GM18951 (cell line): ENCODE data around the gene RIMBP2.

Source experiments
- POLR2A ChIP-seq: IDR thresholded peaks from 4 replicates; pipeline ENCODE4 v1.6.1; 2011; ENCODE audit warnings: mild to moderate bottlenecking; ENCODE audit not compliant: insufficient read length, insufficient read depth; ENCODE audit errors: extremely low read depth
- in situ Hi-C: fragments of 300-500 bp; cut with MboI; formaldehyde crosslinking; loops from one replicate; pipeline ENCODE4 v1.12.0; 2022; ENCODE audit warnings: low sequenced_read_pairs, mixed read lengths, inconsistent platforms; ENCODE audit not compliant: unreplicated experiment

RIMBP2 gene

DNA sequence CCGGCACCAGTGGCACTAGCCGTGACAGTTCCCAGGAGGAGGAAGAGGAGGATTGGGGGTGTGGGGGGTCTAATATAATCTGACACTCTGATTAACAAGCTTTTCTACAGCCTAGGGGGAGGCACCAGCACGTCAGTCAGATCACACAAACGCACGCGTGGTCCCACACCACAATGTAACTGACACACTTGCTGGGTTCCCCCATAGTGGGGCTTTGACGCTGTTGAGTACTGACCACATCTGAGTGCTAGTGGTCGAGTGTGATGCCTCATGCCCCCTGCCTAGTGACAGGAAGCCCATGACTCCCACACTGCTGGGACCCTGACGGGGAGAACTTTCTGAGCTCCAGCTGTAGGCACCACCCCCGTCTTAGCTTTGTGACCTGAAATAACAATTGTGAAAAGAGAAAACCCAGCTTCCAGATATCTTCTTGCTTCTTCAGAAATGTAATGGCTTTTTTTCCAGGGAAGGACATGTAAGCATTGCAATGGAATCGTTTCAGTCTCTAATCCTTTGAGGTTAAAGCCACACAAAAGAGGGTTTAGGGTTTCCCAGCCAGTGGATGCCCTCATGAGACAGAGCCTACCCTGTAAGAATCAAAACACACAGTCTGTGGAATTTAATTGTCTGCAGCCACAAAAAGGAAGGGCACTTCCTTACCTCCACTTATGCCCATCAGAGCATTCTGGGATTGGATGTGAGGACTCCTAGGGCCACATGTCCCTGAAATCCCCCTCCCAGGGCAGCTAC lies 194.5 kb downstream of the RIMBP2 start:
- TF ChIP-seq POLR2A = no peak
- in situ Hi-C loops = no loop called here

DNA sequence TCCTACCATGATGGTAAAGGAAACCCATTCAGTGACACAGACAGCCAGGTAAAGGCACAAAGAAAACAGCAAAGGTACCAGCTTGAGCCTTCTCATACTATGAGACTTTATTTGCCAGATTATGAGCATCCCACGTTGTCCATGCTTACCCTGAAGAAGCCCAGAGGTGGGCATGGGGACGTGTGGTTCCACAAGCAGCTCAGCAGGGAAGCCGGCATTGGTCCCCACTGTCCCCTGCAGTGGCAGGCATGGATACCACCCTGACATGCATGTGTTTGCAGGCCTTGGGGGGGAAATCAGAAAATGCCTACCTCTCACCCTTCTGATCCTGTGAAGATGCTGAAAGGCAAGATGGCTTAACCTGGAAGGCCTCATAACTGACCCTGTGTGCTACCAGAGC lies 195.3 kb downstream of the RIMBP2 start:
- in situ Hi-C loops = no loop called here
- no peak for TF ChIP-seq POLR2A

DNA sequence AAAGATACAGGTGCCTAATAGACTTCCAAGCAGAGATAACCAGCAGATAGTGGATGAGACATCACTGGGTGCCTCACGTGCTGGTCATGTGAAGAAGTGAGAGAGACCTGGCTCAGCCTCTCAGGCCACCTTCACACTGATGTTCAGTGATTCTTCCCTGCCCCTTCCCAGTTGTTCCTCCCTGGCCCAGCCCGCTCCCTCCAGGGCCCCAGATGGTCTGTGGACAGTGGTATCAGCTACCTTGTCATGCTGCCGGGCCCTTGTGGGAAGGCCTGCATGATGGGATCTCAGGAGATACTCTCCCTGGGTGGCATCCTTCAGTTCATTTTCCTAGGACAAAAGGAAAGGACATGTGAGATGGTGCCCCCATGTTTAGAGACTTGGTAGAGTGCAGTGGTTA lies 198.5 kb downstream of the RIMBP2 start:
- TF ChIP-seq POLR2A = no peak
- in situ Hi-C loops = no loop called here

DNA sequence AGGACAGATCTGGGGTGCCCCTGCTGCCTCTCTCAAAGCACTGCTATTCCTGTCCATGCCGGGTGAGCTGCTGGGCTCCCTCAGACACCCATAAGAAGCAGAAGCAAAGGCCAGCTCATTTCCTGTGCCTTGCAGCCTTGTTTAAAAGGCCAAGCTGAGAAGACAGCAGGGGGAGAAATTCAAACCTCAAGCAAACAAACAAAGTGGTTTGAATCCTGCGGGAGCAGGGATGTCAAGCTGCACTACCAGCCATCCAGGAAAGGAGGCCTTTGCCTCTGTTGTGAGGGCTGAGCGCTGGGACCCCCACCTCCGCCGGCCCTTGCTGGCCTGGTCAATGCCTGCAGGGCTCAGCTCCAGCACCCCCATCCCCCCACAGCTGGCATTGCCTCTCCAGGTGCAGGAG lies 201.9 kb downstream of the RIMBP2 start:
- no peak for TF ChIP-seq POLR2A
- in situ Hi-C loops = no loop called here

DNA sequence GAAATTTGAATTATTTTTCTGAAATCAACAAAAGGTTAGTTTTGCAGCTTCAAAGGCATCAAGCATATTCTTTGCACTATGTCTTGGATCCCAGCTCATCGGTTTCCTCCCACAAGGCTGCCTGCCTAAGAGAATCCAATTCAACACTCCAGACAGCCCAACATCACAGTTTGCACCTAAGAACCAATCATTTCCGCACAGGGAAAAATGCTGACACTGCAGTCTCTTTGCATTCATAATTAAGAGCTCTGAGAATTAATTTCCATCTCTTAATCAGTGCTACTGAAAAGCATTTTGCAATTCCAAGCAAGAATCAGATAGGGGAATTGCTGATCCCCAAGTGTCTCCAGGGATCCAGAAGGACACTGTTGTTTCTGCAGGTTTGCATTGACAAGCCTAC lies 202.5 kb downstream of the RIMBP2 start:
- in situ Hi-C loops = no loop called here
- TF ChIP-seq POLR2A = no peak

DNA sequence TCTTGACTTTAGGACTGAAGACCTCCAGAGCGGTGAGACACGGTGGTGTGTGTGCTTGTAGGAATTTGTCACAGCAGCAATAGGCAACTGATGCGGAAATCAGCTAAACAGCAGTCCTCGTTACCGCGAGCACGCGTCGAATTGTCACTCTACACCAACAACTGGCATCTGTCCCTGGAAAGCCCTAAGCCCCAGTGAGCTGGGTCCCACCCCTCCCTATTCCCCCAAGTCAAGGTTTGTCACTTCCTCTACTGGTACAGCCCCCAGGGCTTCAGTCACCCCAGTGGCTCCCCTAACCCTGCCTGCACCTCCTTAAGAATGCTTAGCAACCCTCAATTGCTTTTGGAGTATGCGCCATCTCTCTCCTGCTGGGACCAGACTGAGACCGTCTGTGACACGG lies 204.8 kb downstream of the RIMBP2 start:
- TF ChIP-seq POLR2A = no peak
- in situ Hi-C loops = no loop called here

DNA sequence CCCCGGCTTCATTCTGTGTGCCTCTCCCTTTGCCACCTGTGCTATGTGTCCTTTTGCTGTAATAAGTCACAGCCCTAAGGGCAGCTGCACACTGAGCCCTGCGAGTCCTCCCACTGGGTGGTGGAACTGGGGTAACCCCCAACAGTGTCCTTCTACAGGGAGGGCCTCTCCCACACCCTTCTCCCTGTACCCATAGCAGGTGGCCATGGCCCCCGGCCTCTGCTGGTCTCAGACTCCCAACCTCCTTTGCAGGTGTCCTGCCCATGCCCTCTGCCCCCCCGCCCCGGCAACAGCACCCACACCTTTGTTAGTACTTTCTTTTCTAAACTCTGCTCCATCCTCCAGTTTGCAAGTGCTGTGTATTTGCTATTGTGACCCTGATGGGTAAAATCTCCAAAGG lies 206.6 kb downstream of the RIMBP2 start:
- TF ChIP-seq POLR2A = no peak
- in situ Hi-C loops = no loop called here

DNA sequence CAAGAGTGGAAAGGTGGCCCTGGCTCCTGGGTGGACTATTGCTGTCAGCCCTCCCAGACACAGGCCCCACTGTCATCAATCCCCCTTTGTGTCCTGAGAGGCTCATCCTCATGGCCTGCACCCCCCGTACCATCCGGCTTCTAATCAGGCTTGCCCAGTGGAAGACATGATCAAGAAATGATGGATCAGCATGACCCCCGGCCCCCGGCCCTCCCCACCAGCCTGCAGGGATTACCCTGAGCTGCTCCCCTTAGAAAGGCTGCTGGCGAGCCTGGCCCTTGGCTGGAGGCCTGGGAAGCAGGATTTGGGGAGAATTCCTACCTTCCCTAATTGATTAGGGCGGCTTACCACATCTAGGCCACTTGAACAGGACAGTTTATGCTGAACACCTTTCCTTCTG lies 207.3 kb downstream of the RIMBP2 start:
- in situ Hi-C loops = no loop called here

DNA sequence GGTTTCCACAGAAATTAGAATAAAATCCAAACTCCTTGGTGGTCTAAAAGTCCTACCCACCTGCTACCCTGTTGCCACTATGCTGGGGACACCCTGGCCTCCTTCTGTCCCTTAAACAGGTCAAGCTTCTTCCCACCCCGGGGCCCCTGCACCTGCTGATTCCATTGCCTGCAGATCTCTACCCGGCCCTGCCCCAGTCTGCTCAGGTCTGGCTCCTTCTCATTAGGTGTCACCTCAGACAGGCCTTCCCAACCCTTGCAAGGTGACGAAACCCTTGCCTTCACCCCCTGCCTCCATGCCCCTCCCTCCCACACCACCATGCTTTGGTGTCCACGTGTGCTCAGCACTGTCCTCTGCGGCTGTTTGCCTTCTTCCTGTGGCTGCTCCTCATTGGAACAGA lies 207.8 kb downstream of the RIMBP2 start:
- in situ Hi-C loops = no loop called here
- TF ChIP-seq POLR2A = no peak

More for the DNA sequence above, 207.3 kb downstream of the RIMBP2 start:
- no peak for TF ChIP-seq POLR2A

DNA sequence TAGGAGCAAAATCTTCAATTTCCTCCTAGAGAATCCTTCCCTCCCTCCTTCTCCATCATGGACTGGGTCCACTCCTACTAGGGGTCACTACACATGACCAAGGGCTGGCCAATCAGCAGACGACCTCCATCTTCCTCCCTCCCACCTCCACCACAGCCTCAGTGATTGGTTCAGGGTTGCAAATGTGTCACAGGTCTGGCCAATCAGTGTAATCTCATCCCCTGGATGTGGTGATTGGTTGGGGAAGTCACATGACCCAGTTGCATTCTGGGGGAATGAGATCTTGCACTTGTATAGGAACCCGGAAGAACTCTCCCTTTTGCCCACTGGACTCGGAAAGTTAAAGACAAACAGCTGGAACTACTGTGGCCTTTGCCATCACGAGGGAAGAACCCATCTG lies 209.3 kb downstream of the RIMBP2 start:
- no peak for TF ChIP-seq POLR2A
- in situ Hi-C loops = no loop called here

DNA sequence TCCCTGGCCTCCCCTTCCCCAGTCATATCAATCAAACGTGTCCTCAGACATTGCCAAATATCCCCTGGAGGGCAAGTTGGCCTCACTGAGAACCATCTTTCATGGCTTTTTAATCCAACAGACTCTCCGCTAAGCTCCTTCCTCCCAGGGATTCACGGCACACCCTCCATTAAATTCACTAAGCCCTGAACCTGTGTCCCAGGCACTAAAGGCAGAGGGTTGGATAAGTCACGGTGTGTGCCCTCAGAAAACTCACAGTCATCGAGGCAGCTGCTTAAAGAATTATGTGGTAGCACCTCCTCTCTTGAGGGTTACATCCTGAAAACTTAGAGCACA lies 211.3 kb downstream of the RIMBP2 start:
- no peak for TF ChIP-seq POLR2A
- in situ Hi-C loops = no loop called here

DNA sequence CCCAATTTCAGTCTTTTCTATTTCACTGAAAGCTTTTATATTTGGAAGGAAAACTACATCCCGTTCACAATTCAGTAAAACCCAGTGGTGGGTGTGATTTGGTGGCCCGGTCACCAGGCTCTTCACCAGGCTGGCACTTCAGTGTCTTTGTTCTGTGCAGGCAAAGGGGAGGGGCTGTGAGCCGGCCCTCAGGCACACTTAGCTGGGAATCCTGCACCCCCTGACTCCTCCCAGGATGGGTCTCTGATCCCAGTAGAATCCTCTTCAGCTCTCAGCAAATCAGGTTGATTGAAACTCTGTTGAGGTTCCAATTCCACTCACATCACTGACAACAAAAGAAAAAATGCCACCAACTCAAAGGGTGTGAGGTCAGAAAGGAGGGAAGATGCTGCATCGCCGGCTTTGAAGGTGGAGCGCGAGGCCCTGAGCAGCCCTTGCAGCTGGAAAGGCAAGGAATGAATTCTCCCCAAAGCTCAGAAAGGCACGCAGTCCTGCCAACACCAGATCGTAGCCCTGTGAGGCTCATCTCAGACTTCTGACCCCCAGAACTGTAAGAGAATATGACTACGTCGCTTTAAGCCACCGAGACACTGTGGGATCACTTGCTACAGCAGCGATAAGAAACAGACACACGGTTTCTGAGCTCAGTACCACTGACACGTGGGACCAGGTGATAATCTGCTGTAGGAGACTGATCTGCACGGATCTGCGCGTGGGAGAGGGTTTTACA lies 211.8 kb downstream of the RIMBP2 start:
- in situ Hi-C loops = no loop called here
- no peak for TF ChIP-seq POLR2A

DNA sequence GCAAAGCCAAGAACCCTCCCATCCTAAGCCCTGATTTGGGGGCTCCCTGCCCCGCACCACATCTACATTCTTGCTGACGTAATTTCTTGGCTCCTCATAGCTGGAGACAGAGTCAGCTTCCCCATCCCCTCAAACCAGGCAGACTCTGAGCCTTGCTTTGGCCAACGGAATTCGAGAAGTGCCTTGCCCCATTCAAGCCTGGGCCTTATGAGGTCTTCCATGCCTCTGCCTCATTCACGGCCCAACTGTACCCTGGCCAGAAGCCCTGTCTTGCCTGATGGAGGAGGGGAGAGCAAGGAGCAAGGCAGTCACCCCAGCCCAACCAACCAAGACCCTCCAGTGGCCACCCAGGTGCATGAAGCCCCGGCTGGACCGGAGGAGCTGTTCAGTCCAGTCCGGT lies 214.3 kb downstream of the RIMBP2 start:
- in situ Hi-C loops = no loop called here
- no peak for TF ChIP-seq POLR2A

DNA sequence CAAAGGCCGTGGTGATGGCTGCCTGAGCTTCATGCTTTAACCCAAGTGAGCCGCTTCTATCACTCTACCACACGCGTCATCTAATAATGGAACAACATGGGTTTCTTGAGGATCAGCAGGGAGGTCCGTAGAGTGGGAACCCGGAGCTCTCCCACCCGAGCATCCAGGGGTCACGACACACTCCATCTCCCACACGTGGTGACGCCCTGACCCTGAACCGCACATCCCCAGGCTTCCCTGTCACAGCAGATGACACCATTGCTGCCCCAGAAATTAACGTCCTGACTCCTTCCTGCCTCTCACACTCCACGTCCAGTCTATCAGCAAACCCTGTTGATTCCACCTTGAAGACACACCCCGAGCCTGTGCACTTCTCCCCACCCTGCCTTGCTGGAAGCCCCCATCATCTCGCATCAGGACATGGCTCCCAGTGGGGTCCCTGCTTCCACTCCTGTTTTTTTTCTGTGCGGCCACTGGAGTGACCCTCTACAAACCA lies 215.2 kb downstream of the RIMBP2 start:
- no peak for TF ChIP-seq POLR2A
- in situ Hi-C loops = no loop called here
